ENCODE results near the gene CHEK2. TPM values are rescaled to one million over a fixed set of nuclear protein-coding genes. Genes with fewer than 3 reads are reported as not detected.

Gene CHEK2
- total and polyA plus RNA-seq, 2 of the 4 experiments (the other 2 are of a cell fraction) = 9.9 to 16.1 TPM

- ChIA-PET CTCF (no interaction called here), POLR2A (ENCODE audit: unreplicated experiment) (no interaction called here)
- H3K9ac ChIP-seq (ENCODE audit: low read depth, low read length) = no peak overlapping the region
- no peak overlapping the region for H2BK5ac ChIP-seq (ENCODE audit: low read depth, low read length, poor library complexity, severe bottlenecking)
- H3K23ac ChIP-seq (ENCODE audit: low read depth, low read length) = no peak overlapping the region
- H2AK5ac ChIP-seq (ENCODE audit: low read depth, low read length) = no peak overlapping the region
- no peak overlapping the region for H2BK120ac ChIP-seq (ENCODE audit: low read depth, low read length)
- H4K91ac ChIP-seq (ENCODE audit: insufficient read depth, low read depth, low read length) = no peak overlapping the region
- H2AFZ ChIP-seq (replicated peaks; ENCODE audit: low read length, poor library complexity) = no peak overlapping the region
- no peak overlapping the region for H3K27ac ChIP-seq (ENCODE audit: insufficient read depth, low read length)
- no peak overlapping the region for H3K4me3 ChIP-seq (ENCODE audit: insufficient read depth, low read depth, low read length)
- H3K79me1 ChIP-seq (ENCODE audit: low read depth in 1 of 2, low read length in 2 of 2) = peaks cover 9 to 14% of the 10 kb centered on the region in 2 experiments
- H2BK15ac ChIP-seq (ENCODE audit: low read depth, low read length) = no peak overlapping the region
- no peaks in the 10 kb centered on the region for H3K27me3 ChIP-seq (ENCODE audit: control insufficient read depth, insufficient read depth, low read length)
- H3K9me1 ChIP-seq (ENCODE audit: insufficient read depth, low read length) = no peaks in the 10 kb centered on the region
- H3K36me3 ChIP-seq (ENCODE audit: control insufficient read depth, insufficient read depth, low read length) = peaks cover 26% of the 10 kb centered on the region
- in situ Hi-C loops (cut with MboI; ENCODE audit: low sequenced_read_pairs) = no loop called here
- H3K4me1 ChIP-seq (ENCODE audit: control insufficient read depth, insufficient read depth, low read length) = peaks cover 7% of the 10 kb centered on the region
- H2BK20ac ChIP-seq (ENCODE audit: low read depth, low read length) = no peak overlapping the region
- H3K18ac ChIP-seq (ENCODE audit: low read depth, low read length) = no peak overlapping the region
- dilution Hi-C loops (cut with HindIII; ENCODE audit: low sequenced_read_pairs, unreplicated experiment) = no loop called here
- 90 to 100% methylated on average over 1 to 2 of the region's 3 CpGs for WGBS, 2 experiments (ENCODE audit: extremely low coverage in 2 of 2, insufficient read length in 1 of 2)
- no peak for ATAC-seq (ENCODE audit: low read depth)
- no peak overlapping the region for H2AK9ac ChIP-seq (replicated peaks; ENCODE audit: low read depth, low read length, poor library complexity)
- TF ChIP-seq, protein P1, sequence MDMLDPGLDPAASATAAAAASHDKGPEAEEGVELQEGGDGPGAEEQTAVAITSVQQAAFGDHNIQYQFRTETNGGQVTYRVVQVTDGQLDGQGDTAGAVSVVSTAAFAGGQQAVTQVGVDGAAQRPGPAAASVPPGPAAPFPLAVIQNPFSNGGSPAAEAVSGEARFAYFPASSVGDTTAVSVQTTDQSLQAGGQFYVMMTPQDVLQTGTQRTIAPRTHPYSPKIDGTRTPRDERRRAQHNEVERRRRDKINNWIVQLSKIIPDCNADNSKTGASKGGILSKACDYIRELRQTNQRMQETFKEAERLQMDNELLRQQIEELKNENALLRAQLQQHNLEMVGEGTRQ (IDR thresholded peaks at IDR 0.05; ENCODE audit: low read depth, low read length) = no peak
- TF ChIP-seq NFE2L2 (IDR thresholded peaks at IDR 0.05; ENCODE audit: low read depth, low read length) = no peak
- no peak for TF ChIP-seq SMC3 (IDR thresholded peaks at IDR 0.05; ENCODE audit: low read depth, low read length)
- TF ChIP-seq POLR2A (IDR thresholded peaks at IDR 0.05; ENCODE audit: low read depth, low read length) = no peak
- no peak for TF ChIP-seq MXI1 (IDR thresholded peaks at IDR 0.05; ENCODE audit: borderline replicate concordance, low read depth, low read length)
- TF ChIP-seq, protein P2, sequence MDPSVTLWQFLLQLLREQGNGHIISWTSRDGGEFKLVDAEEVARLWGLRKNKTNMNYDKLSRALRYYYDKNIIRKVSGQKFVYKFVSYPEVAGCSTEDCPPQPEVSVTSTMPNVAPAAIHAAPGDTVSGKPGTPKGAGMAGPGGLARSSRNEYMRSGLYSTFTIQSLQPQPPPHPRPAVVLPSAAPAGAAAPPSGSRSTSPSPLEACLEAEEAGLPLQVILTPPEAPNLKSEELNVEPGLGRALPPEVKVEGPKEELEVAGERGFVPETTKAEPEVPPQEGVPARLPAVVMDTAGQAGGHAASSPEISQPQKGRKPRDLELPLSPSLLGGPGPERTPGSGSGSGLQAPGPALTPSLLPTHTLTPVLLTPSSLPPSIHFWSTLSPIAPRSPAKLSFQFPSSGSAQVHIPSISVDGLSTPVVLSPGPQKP (IDR thresholded peaks at IDR 0.05; ENCODE audit: borderline replicate concordance, low read depth, low read length) = no peak
- no peak for TF ChIP-seq MAFK (IDR thresholded peaks at IDR 0.05; ENCODE audit: low read depth, low read length)
- H3K14ac ChIP-seq (replicated peaks; ENCODE audit: low read depth, low read length) = no peak overlapping the region
- no peak overlapping the region for H3K4ac ChIP-seq (ENCODE audit: low read depth, low read length)
- no peak overlapping the region for H4K5ac ChIP-seq (ENCODE audit: low read depth, low read length)
- H3K9me3 ChIP-seq (ENCODE audit: control insufficient read depth, insufficient read depth, low read length) = no peaks in the 10 kb centered on the region
- H3K56ac ChIP-seq (ENCODE audit: extremely low read depth, insufficient read depth, low read length) = no peak overlapping the region
- peaks cover 7% of the 10 kb centered on the region for H4K20me1 ChIP-seq (ENCODE audit: insufficient read depth, low read length)
- BruUV-seq (replicated peaks) = no TSS peak
- intact Hi-C loops (cut with micrococcal nuclease) = no loop called here
- no peak overlapping the region for H4K8ac ChIP-seq (ENCODE audit: low read depth in 2 of 2, low read length in 2 of 2)
- H3K4me2 ChIP-seq (ENCODE audit: low read depth, low read length) = no peak overlapping the region
- no peak for DNase-seq
Observed at GRCh38 chr22:28788601-28789000, 47.0 kb upstream of the CHEK2 start.
